Activated effector memory CD4-positive, alpha-beta T cell treated with Interleukin-2 at 50 U/mL for 16 hours (primary cell): ENCODE data around the gene ARG2.

Experiments used
- DNase-seq: peaks from one replicate; pipeline ENCODE4 v3.0.0-alpha.2; 2020

Gene ARG2

GRCh38 chr14:67619446-67620216 lies at the start of gene ARG2:
ARG2 (plus strand) TSS chr14:67619920; CDS start chr14:67619978, 58 bp downstream.
- DNase-seq = peak; percentile 92

GRCh38 chr14:67570453-67570852 lies 49.3 kb upstream of the ARG2 start:
- no peak for DNase-seq

- peak; percentile 43 for DNase-seq
Observed at GRCh38 chr14:67571275-67571990, 48.3 kb upstream of the ARG2 start.

- no peak for DNase-seq
Observed at GRCh38 chr14:67571991-67572323, 47.8 kb upstream of the ARG2 start.

GRCh38 chr14:67572608-67573007 lies 47.1 kb upstream of the ARG2 start:
- no peak for DNase-seq

- DNase-seq = no peak
Observed at GRCh38 chr14:67573228-67574010, 46.3 kb upstream of the ARG2 start.

GRCh38 chr14:67574156-67574555 lies 45.6 kb upstream of the ARG2 start:
- no peak for DNase-seq

- no peak for DNase-seq
Observed at GRCh38 chr14:67574806-67575205, 44.9 kb upstream of the ARG2 start.

- no peak for DNase-seq
Observed at GRCh38 chr14:67575684-67576083, 44.0 kb upstream of the ARG2 start.

GRCh38 chr14:67576216-67576955 lies 43.3 kb upstream of the ARG2 start:
- no peak for DNase-seq

GRCh38 chr14:67577181-67577808 lies 42.4 kb upstream of the ARG2 start:
- DNase-seq = no peak

- DNase-seq = no peak
Observed at GRCh38 chr14:67577909-67578749, 41.6 kb upstream of the ARG2 start.

GRCh38 chr14:67579040-67579439 lies 40.7 kb upstream of the ARG2 start:
- DNase-seq = no peak

GRCh38 chr14:67579636-67580035 lies 40.1 kb upstream of the ARG2 start:
- no peak for DNase-seq

GRCh38 chr14:67580336-67581171 lies 39.2 kb upstream of the ARG2 start:
- DNase-seq = no peak

- DNase-seq = no peak
Observed at GRCh38 chr14:67581643-67582042, 38.1 kb upstream of the ARG2 start.

- no peak for DNase-seq
Observed at GRCh38 chr14:67582061-67582460, 37.7 kb upstream of the ARG2 start.

- DNase-seq = no peak
Observed at GRCh38 chr14:67583711-67584644, 35.7 kb upstream of the ARG2 start.

- no peak for DNase-seq
Observed at GRCh38 chr14:67584978-67585377, 34.7 kb upstream of the ARG2 start.
